ENCODE data around the gene BCAS3. TPM values are rescaled to one million over a fixed set of nuclear protein-coding genes. Genes with fewer than 3 reads are reported as not detected.
"Not testable (repeated sequence)": the region's sequence is repeated elsewhere in the genome, so short reads cannot be mapped to it uniquely, and the experiment has no call there.

The BCAS3 gene
- total RNA-seq, 2 donors from 2014 or later, result 44.1 to 71.5 TPM

DNA sequence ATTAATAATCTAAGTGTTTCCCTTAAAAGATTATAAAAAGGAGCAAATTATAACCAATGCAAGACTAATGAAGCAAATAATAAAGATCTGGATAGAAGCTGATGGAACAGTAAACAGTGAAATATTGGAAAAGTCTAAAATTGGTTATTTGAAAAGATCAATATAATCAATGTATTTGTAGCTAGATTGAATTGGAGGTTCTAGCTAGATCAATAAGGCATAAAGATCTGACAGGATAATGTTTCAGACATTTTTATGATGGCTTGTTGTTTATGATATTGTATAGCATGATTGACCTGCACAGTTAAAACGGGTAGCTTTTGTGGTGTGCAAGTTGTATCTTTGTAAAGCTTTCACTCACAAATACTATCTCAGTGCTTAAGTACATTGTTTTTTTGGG lies 245.3 kb downstream of the BCAS3 start:
- no peak overlapping the region for H3K27ac ChIP-seq
- DNase-seq, result no peak
- H3K27me3 ChIP-seq, result no peaks in the 10 kb centered on the region
- no peak overlapping the region for H3K4me3 ChIP-seq
- 83 to 87% methylated on average over 1 of the region's 1 CpG for WGBS, 2 donors
- peaks cover 7% of the 10 kb centered on the region for H3K4me1 ChIP-seq
- no peaks in the 10 kb centered on the region for H3K36me3 ChIP-seq (replicated peaks in 1 of 2; ENCODE audit: insufficient read depth in 1 of 2, low read depth in 2 of 2)
- H3K9me3 ChIP-seq, result no peaks in the 10 kb centered on the region
- intact Hi-C loops (cut with DNase I), result no loop called here
- no peak for TF ChIP-seq POLR2A (IDR thresholded peaks at IDR 0.05)
- TF ChIP-seq, protein P1, sequence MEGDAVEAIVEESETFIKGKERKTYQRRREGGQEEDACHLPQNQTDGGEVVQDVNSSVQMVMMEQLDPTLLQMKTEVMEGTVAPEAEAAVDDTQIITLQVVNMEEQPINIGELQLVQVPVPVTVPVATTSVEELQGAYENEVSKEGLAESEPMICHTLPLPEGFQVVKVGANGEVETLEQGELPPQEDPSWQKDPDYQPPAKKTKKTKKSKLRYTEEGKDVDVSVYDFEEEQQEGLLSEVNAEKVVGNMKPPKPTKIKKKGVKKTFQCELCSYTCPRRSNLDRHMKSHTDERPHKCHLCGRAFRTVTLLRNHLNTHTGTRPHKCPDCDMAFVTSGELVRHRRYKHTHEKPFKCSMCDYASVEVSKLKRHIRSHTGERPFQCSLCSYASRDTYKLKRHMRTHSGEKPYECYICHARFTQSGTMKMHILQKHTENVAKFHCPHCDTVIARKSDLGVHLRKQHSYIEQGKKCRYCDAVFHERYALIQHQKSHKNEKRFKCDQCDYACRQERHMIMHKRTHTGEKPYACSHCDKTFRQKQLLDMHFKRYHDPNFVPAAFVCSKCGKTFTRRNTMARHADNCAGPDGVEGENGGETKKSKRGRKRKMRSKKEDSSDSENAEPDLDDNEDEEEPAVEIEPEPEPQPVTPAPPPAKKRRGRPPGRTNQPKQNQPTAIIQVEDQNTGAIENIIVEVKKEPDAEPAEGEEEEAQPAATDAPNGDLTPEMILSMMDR (IDR thresholded peaks at IDR 0.05), result no peak
- no peak for ATAC-seq

DNA sequence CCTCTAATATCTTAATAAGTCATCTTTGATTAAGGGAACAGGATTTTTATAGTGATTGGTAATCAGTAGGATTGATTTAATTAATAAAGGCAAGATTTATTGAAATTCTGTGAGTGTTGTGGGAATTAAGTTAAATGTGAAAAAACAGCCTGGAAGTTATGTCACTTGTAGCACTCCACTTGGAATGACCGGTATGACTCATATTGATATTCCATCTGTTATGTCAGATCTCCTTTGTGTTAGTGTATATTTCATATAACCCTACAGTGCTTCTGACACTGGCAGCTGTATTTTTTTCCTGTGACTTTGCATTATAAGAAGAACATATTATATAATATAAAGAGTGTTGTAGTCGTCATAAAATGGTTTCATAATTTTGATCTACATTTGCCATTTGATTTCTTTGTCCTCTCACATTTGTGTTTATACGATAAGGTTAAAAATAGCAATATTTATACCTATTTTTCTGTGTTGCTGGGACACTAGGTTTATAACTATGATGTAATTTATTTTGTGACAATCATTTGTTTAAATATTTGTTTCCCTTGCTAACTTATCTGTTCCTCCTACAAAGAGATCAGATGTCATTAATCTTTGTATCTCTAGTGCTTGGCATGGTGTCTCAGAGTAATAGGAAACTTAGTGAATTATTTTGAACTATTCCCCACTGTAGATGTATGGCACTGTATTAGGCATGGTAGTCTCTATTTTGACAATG lies 249.0 kb downstream of the BCAS3 start:
- 47 to 54% methylated on average over 3 of the region's 3 CpGs for WGBS, 2 donors
- no peak overlapping the region for H3K27ac ChIP-seq
- H3K36me3 ChIP-seq (replicated peaks in 1 of 2; ENCODE audit: insufficient read depth in 1 of 2, low read depth in 2 of 2), result no peaks in the 10 kb centered on the region
- H3K4me3 ChIP-seq, result no peak overlapping the region
- peaks cover 7% of the 10 kb centered on the region for H3K4me1 ChIP-seq
- H3K27me3 ChIP-seq, result no peaks in the 10 kb centered on the region
- TF ChIP-seq, protein P1 (IDR thresholded peaks at IDR 0.05), result no peak
- TF ChIP-seq POLR2A (IDR thresholded peaks at IDR 0.05), result no peak
- DNase-seq (no peak), ATAC-seq (peak; percentile 47)
- H3K9me3 ChIP-seq, result no peaks in the 10 kb centered on the region
- intact Hi-C loops (cut with DNase I), result no loop called here

DNA sequence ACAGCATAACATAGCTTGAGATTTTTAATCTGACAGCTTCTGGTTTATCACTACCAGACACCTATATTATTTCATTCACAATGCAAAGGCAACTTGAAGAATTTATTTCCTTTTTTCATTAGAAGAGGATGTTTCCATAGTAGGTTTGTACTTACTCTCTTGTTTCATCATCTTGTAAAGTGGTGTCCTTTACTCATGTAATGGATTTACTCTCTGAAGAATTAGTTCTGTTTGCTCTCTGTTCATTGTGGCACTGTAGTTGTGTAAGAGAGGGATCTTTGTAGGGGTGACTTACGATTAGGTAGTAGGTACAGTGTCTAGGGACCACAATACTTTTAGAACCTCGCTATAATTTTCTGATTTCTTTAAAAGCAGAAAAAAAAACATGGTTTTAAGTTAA lies 256.1 kb downstream of the BCAS3 start:
- H3K27me3 ChIP-seq, result no peaks in the 10 kb centered on the region
- DNase-seq (no peak), ATAC-seq (no peak)
- H3K36me3 ChIP-seq (replicated peaks in 1 of 2; ENCODE audit: insufficient read depth in 1 of 2, low read depth in 2 of 2), result no peaks in the 10 kb centered on the region
- intact Hi-C loops (cut with DNase I), result no loop called here
- TF ChIP-seq POLR2A (IDR thresholded peaks at IDR 0.05), result no peak
- TF ChIP-seq, protein P1 (IDR thresholded peaks at IDR 0.05), result no peak
- 85 to 92% methylated on average over 2 of the region's 2 CpGs for WGBS, 2 donors
- H3K27ac ChIP-seq, result no peak overlapping the region
- H3K4me1 ChIP-seq, result no peaks in the 10 kb centered on the region
- no peak overlapping the region for H3K4me3 ChIP-seq
- no peaks in the 10 kb centered on the region for H3K9me3 ChIP-seq

DNA sequence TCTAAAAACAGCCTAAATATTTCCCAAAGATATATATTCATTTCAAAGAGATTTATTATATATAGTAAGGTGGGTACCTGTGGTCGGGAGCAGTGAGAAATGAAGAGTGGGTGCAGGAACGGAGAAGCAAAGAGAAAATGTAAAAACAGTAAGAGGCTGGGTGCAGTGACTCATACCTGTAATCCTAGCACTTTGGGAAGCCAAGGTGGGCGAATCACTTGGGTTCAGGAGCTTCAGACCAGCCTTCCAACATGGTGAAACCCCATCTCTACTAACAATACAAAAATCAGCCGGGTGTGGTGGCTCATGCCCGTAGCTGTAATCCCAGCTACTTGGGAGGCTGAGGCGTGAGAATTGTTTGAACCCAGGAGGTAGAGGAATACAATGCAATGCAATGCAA lies 257.1 kb downstream of the BCAS3 start:
- Histone ChIP-seq H3K9me3 (no peaks in the 10 kb centered on the region), H3K4me3 (no peak overlapping the region), H3K27ac (no peak overlapping the region), H3K36me3 (replicated peaks in 1 of 2; ENCODE audit: insufficient read depth in 1 of 2, low read depth in 2 of 2) (no peaks in the 10 kb centered on the region), H3K4me1 (no peaks in the 10 kb centered on the region), H3K27me3 (no peaks in the 10 kb centered on the region)
- WGBS, 2 donors, result 87 to 90% methylated on average over 6 of the region's 6 CpGs
- no peak for ATAC-seq
- no peak for DNase-seq
- intact Hi-C loops (cut with DNase I), result no loop called here
- TF ChIP-seq POLR2A (IDR thresholded peaks at IDR 0.05), result no peak
- TF ChIP-seq, protein P1 (IDR thresholded peaks at IDR 0.05), result no peak

DNA sequence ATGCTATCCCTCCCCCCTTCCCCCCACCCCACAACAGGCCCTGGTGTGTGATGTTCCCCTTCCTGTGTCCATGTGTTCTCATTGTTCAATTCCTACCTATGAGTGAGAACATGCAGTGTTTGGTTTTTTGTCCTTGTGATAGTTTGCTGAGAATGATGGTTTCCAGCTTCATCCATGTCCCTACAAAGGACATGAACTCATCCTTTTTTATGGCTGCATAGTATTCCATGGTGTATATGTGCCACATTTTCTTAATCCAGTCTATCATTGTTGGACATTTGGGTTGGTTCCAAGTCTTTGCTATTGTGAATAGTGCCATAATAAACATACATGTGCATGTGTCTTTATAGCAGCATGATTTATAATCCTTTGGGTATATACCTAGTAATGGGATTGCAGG lies 258.3 kb downstream of the BCAS3 start:
- H3K4me1 ChIP-seq; H3K4me3 ChIP-seq; H3K27me3 ChIP-seq; intact Hi-C loops (cut with DNase I); H3K27ac ChIP-seq; DNase-seq; H3K36me3 ChIP-seq (replicated peaks in 1 of 2; ENCODE audit: insufficient read depth in 1 of 2, low read depth in 2 of 2); ATAC-seq; H3K9me3 ChIP-seq: not testable (repeated sequence)

Data from body of pancreas (tissue), 4 donors.